ENCODE data around the gene FAM131A. TPM values are rescaled to one million over a fixed set of nuclear protein-coding genes. Genes with fewer than 3 reads are reported as not detected.

The FAM131A gene, protein sequence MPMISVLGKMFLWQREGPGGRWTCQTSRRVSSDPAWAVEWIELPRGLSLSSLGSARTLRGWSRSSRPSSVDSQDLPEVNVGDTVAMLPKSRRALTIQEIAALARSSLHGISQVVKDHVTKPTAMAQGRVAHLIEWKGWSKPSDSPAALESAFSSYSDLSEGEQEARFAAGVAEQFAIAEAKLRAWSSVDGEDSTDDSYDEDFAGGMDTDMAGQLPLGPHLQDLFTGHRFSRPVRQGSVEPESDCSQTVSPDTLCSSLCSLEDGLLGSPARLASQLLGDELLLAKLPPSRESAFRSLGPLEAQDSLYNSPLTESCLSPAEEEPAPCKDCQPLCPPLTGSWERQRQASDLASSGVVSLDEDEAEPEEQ
- total RNA-seq, result 15.0 and 19.2 TPM in 2 replicates

DNA sequence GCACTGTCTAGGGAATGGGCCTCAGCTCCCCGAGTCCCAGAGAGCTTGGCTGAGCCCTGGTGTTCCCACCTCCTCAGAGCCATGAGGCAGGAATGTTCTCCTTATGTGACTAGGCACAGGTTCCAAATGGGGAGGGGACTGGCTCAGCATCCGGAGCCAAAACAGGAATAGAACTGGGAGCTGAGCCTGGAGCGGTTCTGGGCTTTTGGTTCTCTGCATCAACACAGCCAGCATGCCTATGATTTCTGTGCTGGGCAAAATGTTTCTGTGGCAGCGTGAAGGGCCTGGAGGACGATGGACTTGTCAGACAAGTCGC lies at the start of gene FAM131A:
Gene FAM131A, plus strand, starts transcription at position 202 of the 316 bp plus-strand sequence. Its CDS starts 31 bp downstream, at position 233.

DNA sequence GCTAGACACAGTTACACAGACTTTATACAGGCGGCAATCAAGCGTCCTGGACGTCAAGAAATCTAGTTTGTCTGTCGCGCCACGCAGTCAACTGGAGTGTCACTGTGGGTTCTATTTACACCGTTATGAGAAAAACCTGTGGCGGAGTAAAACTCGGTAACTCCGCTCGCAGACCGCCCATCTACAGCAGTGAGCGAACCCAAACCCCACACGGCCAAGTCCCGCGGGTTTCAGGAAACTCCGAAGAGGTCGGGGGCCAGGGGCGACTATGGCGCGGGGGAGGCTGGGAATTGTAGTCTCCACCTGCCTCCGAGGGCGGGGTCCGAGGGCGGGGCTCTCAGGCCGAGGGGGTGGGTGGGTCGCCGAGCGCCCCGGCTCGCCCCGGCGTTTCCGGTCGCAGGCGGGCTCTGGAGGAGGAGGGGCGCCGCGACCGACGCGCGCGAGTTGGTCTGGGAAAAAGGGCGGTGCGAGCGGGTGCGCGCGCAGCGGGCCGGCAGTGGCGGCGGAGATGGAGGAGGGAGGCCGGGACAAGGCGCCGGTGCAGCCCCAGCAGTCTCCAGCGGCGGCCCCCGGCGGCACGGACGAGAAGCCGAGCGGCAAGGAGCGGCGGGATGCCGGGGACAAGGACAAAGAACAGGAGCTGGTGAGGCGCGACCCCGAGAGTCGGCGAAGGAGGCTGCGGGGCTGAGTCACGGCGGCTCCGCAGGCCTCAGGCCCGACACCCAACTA lies 38.5 kb upstream of the FAM131A start, which contains the start of gene PSMD2:
Gene PSMD2, plus strand, starts transcription at position 483 of the 729 bp plus-strand sequence. Its CDS starts 26 bp downstream, at position 509.

DNA sequence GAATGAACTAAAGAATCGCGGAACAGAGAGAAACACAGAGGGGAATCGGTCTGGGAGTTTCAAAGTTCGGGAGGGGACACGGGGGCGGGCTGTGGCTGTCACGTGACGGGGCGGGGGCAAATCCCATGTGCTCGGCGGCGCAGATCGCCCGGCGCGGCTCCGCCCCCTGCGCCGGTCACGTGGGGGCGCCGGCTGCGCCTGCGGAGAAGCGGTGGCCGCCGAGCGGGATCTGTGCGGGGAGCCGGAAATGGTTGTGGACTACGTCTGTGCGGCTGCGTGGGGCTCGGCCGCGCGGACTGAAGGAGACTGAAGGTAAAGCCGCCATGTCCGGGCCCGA lies 23.1 kb upstream of the FAM131A start, which contains the start of gene EIF4G1:
Gene EIF4G1, plus strand, starts transcription at position 244 of the 337 bp plus-strand sequence. CDS start 1,191 bp downstream, outside the sequence.

DNA sequence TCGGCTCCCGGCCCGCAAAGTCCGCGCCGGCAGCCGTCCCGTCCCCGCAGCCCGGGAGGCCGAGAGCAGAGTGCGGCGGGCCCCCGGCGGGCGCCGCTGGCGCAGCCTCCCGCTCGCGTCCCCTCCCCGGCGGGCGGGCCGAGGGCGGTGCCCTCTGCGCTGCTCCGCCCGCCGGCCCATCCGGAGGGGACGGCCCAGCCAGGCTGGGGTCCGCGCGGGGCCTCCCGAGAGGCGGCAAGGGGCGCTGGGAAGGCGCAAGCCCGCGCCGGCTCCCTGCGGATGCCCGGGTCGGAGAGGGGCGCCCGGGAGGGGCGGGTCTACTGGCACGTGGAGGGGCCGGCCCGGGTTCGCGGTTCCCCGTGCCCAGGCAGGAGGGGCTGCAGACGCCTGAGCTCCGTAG lies 24.1 kb downstream of the FAM131A start, which contains the start of the genes CLCN2 and POLR2H:
Gene CLCN2, minus strand, starts transcription at position 74 of the 400 bp plus-strand sequence. CDS start 126 bp downstream, outside the sequence.
Gene POLR2H, plus strand, starts transcription at position 179 of the 400 bp plus-strand sequence. CDS start 1,783 bp downstream, outside the sequence.

DNA sequence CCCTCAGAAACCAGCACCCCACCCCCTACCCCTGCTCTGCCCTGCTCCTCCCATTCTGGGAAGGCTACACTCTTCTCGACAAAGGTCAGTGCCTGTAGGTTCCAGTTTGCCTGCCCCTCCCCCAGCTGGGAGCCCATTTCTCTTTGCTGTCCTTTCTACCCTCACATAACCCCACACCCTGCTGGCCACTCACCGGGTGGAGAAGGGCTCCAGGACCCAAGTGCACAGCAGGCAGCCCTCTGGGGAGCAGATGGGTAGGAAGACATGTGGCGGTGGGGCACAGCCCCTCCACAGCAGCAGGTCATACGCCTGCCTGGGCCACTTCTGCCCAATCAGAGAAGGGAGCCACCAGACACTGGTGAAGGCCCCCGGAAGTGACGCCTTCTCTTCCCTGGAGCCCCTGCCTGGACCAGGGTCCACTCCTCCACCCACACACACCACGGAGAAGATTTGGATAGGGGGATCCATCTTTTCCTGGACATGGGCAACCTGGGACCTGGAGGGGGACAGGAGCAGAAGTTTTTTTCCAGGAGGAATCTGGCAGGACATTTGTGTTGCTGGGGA lies 40.6 kb downstream of the FAM131A start, which contains the start of gene THPO:
Gene THPO, minus strand, starts transcription at position 326 of the 564 bp plus-strand sequence. CDS start 1,948 bp downstream, outside the sequence.

DNA sequence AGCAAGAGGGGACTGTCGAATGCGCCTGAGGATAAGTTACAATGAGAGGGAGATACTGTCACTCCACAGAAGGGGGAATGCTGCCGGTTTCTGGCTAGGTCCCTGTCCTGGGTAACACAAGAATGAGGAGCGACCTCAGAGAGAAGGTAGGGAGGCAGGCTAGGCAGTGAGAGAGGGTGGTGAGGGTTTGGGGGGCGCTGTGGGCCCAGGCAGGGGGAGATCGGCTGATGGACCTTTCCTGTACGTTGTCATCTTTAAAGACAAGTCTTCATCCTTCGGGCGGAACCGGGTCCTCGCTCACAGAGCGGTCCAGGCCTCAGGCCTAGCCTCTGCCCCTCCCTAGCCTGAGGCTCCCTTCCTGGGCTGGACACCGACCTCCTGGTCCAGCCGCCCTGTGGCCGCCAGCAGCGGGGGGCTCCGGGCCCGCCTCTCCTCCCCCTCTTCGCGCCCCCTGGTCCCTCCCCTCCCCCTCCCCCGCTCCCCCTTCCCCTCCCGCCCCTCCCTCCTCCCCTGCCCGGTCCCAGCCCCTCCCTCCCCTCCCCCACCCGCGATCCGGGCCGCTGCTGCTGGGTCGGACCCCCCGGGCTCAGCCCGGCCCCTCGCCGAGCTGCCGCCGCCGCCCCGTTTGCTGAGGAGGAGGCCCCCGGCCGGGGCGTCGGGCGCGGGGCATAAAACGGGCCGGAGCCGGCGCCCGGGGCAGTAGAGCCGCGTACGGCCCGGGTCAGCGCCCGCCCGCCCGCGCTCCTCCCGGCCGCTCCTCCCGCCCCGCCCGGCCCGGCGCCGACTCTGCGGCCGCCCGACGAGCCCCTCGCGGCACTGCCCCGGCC lies 42.2 kb downstream of the FAM131A start, which contains the start of gene CHRD:
Gene CHRD, plus strand, starts transcription at position 697 of the 827 bp plus-strand sequence. CDS start 265 bp downstream, outside the sequence.

Other genes with a start within 250 kb of the FAM131A start
- not detected in 2 replicates for gene HTR3E, start 240.5 kb upstream of the FAM131A start, total RNA-seq
- gene EIF2B5, start 202.2 kb upstream of the FAM131A start, total RNA-seq, result 29.9 and 32.8 TPM in 2 replicates
- gene DVL3, start 182.2 kb upstream of the FAM131A start, total RNA-seq, result 28.7 and 36.6 TPM in 2 replicates
- 624 and 646 TPM in 2 replicates for gene AP2M1, start 162.7 kb upstream of the FAM131A start, total RNA-seq
- 57.1 and 68.0 TPM in 2 replicates for gene ABCF3, start 151.4 kb upstream of the FAM131A start, total RNA-seq
- gene VWA5B2, start 108.0 kb upstream of the FAM131A start, total RNA-seq, result not detected in 2 replicates
- gene ALG3, start 88.6 kb upstream of the FAM131A start, total RNA-seq, result 20.5 and 21.4 TPM in 2 replicates
- gene EEF1AKMT4, start 87.9 kb upstream of the FAM131A start, total RNA-seq, result 1.1 and 1.5 TPM in 2 replicates
- 0.16 TPM in 1 of 2 replicates, not detected in the other for gene CAMK2N2, start 76.0 kb upstream of the FAM131A start, total RNA-seq
- not detected in 2 replicates for gene ECE2, start 61.6 kb upstream of the FAM131A start, total RNA-seq
- 431 and 478 TPM in 2 replicates for gene PSMD2, start 38.4 kb upstream of the FAM131A start, total RNA-seq
- gene EIF4G1, start 23.0 kb upstream of the FAM131A start, total RNA-seq, result 222 and 223 TPM in 2 replicates
- 3.5 and 4.6 TPM in 2 replicates for gene CLCN2, start 24.0 kb downstream of the FAM131A start, total RNA-seq
- gene POLR2H, start 24.1 kb downstream of the FAM131A start, total RNA-seq, result 60.3 and 62.1 TPM in 2 replicates
- 0.16 and 0.52 TPM in 2 replicates for gene THPO, start 40.6 kb downstream of the FAM131A start, total RNA-seq
- gene CHRD, start 42.5 kb downstream of the FAM131A start, total RNA-seq, result 1.1 and 6.1 TPM in 2 replicates
- 6.8 and 15.5 TPM in 2 replicates for gene EPHB3, start 224.2 kb downstream of the FAM131A start, total RNA-seq

Measured in bronchial smooth muscle cell (primary cell).